SK-N-SH (cell line): ENCODE results near the gene AKAP6.

ENCODE experiments used
- EP300 ChIP-seq, 2 experiments: IDR thresholded peaks; 2 replicates each; pipeline versions ENCODE4 v1.4.0 to v1.6.1; 2012; ENCODE audit warnings: borderline replicate concordance in 1 of 2, low read depth in 1 of 2, low read length in 1 of 2
- EZH2phosphoT487 ChIP-seq: fragments of 200-600 bp; sonication (generic); IDR thresholded peaks from 2 replicates; pipeline ENCODE4 v1.6.1; 2017; ENCODE audit warnings: low read depth, mixed run types, mild to moderate bottlenecking, antibody characterized with exemption, moderate library complexity, borderline replicate concordance
- FOXJ3 ChIP-seq: sonication (generic); formaldehyde crosslinking; IDR thresholded peaks from 2 replicates; pipeline ENCODE4 v1.5.1; 2020; ENCODE audit warnings: mild to moderate bottlenecking, missing genetic modification reagents
- GABPA ChIP-seq: IDR thresholded peaks from 2 replicates; pipeline ENCODE4 v1.4.0; 2012; ENCODE audit warnings: low read depth, mild to moderate bottlenecking
- MXI1 ChIP-seq: IDR thresholded peaks from 2 replicates; pipeline ENCODE4 v1.6.1; 2012; ENCODE audit warnings: mild to moderate bottlenecking, low read depth, low read length, improper control_type of control experiment
- PBX3 ChIP-seq: IDR thresholded peaks from 2 replicates; pipeline ENCODE4; 2012
- POLR2AphosphoS5 ChIP-seq: IDR thresholded peaks from 2 replicates; pipeline ENCODE4 v1.6.1; 2012; ENCODE audit warnings: low read depth, low read length
- RXRA ChIP-seq: IDR thresholded peaks from 2 replicates; pipeline ENCODE4 v1.4.0; 2012; ENCODE audit warnings: low read depth, mild to moderate bottlenecking, borderline replicate concordance
- YY1 ChIP-seq: IDR thresholded peaks from 2 replicates; pipeline ENCODE4 v1.4.0; 2012; ENCODE audit warnings: low read depth, mild to moderate bottlenecking
- TF ChIP-seq, protein P1 (sequence below): IDR thresholded peaks from 2 replicates; pipeline ENCODE4 v1.6.1; 2012; ENCODE audit warnings: mild to moderate bottlenecking, low read depth, low read length, moderate library complexity
- TF ChIP-seq, protein P2 (sequence below): fragments of 200-600 bp; sonication (generic); IDR thresholded peaks from 2 replicates; pipeline ENCODE4 v1.6.1; 2017; ENCODE audit warnings: antibody characterized with exemption, mild to moderate bottlenecking, moderate library complexity
- TF ChIP-seq, protein P3 (sequence below): IDR thresholded peaks from 2 replicates; pipeline ENCODE4 v1.4.0; 2012; ENCODE audit warnings: low read depth, borderline replicate concordance

DNA sequence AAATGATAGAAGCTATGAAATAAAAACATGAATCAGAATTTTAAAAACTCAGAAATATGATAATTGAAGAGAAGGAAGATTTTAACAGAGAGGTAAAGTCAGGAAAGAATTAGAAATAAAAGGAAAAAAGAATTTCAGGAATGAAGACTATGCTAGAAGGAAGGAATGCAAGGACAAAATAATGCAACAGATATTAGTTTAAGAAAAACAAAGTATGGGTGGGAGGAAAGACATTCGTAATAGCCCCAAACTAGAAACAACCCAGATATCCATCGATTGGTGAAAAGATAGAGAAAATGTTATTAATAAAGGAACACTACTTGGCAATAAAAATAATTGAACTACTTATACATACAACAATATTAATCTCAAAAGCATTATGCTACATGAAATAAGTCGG is 129.6 kb downstream of the AKAP6 start:
- TF ChIP-seq EP300 (IDR thresholded peaks at IDR 0.05; ENCODE audit: borderline replicate concordance in 1 of 2, low read depth in 1 of 2, low read length in 1 of 2) (no peak), RXRA (no peak), YY1 (no peak), MXI1 (no peak), GABPA (no peak), EZH2phosphoT487 (no peak), POLR2AphosphoS5 (no peak), FOXJ3 (CRISPR knock-in tag) (no peak), PBX3 (no peak)
- TF ChIP-seq, protein P1, sequence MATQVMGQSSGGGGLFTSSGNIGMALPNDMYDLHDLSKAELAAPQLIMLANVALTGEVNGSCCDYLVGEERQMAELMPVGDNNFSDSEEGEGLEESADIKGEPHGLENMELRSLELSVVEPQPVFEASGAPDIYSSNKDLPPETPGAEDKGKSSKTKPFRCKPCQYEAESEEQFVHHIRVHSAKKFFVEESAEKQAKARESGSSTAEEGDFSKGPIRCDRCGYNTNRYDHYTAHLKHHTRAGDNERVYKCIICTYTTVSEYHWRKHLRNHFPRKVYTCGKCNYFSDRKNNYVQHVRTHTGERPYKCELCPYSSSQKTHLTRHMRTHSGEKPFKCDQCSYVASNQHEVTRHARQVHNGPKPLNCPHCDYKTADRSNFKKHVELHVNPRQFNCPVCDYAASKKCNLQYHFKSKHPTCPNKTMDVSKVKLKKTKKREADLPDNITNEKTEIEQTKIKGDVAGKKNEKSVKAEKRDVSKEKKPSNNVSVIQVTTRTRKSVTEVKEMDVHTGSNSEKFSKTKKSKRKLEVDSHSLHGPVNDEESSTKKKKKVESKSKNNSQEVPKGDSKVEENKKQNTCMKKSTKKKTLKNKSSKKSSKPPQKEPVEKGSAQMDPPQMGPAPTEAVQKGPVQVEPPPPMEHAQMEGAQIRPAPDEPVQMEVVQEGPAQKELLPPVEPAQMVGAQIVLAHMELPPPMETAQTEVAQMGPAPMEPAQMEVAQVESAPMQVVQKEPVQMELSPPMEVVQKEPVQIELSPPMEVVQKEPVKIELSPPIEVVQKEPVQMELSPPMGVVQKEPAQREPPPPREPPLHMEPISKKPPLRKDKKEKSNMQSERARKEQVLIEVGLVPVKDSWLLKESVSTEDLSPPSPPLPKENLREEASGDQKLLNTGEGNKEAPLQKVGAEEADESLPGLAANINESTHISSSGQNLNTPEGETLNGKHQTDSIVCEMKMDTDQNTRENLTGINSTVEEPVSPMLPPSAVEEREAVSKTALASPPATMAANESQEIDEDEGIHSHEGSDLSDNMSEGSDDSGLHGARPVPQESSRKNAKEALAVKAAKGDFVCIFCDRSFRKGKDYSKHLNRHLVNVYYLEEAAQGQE: no peak
- TF ChIP-seq, protein P2, sequence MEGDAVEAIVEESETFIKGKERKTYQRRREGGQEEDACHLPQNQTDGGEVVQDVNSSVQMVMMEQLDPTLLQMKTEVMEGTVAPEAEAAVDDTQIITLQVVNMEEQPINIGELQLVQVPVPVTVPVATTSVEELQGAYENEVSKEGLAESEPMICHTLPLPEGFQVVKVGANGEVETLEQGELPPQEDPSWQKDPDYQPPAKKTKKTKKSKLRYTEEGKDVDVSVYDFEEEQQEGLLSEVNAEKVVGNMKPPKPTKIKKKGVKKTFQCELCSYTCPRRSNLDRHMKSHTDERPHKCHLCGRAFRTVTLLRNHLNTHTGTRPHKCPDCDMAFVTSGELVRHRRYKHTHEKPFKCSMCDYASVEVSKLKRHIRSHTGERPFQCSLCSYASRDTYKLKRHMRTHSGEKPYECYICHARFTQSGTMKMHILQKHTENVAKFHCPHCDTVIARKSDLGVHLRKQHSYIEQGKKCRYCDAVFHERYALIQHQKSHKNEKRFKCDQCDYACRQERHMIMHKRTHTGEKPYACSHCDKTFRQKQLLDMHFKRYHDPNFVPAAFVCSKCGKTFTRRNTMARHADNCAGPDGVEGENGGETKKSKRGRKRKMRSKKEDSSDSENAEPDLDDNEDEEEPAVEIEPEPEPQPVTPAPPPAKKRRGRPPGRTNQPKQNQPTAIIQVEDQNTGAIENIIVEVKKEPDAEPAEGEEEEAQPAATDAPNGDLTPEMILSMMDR: no peak
- TF ChIP-seq, protein P3, sequence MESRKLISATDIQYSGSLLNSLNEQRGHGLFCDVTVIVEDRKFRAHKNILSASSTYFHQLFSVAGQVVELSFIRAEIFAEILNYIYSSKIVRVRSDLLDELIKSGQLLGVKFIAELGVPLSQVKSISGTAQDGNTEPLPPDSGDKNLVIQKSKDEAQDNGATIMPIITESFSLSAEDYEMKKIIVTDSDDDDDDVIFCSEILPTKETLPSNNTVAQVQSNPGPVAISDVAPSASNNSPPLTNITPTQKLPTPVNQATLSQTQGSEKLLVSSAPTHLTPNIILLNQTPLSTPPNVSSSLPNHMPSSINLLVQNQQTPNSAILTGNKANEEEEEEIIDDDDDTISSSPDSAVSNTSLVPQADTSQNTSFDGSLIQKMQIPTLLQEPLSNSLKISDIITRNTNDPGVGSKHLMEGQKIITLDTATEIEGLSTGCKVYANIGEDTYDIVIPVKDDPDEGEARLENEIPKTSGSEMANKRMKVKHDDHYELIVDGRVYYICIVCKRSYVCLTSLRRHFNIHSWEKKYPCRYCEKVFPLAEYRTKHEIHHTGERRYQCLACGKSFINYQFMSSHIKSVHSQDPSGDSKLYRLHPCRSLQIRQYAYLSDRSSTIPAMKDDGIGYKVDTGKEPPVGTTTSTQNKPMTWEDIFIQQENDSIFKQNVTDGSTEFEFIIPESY: no peak
